Gastrocnemius medialis (tissue), 4 donors: ENCODE measurements around the gene UHRF1. TPM values are rescaled to one million over a fixed set of nuclear protein-coding genes. Genes with fewer than 3 reads are reported as not detected.
A peak's percentile ranks its signal among the peaks of the same experiment; 100 is the strongest.

Experiments used
- ATAC-seq, 2 donors: fragments of 150-250 bp; one replicate each; pipeline ENCODE4 v1.9.1; 2016
- DNase-seq, 2 donors: peaks; one replicate each; pipeline ENCODE4 v3.0.0-alpha.2; 2019
- H3K27ac ChIP-seq, 4 donors: fragments of 200-600 bp; sonication (generic); 1 replicate in 1 of 4; 2 replicates in 3 of 4; pipeline ENCODE4 v1.5.1; 2016 to 2018; ENCODE audit warnings: mild to moderate bottlenecking in 2 of 4, moderate library complexity in 1 of 4
- H3K27me3 ChIP-seq, 3 donors: fragments of 200-600 bp; sonication (generic) in 2 of 3; 1 replicate in 1 of 3; 2 replicates in 2 of 3; pipeline versions ENCODE4 v1.5.1 to v1.6.0; 2016 to 2019; ENCODE audit warnings: mild to moderate bottlenecking in 1 of 3, moderate library complexity in 1 of 3
- H3K36me3 ChIP-seq, 2 donors: fragments of 200-600 bp; sonication (generic) in 1 of 2; one replicate each; pipeline ENCODE4 v1.5.1; 2017 to 2018
- H3K4me1 ChIP-seq, 2 donors: fragments of 200-600 bp; sonication (generic) in 1 of 2; one replicate each; pipeline ENCODE4 v1.5.1; 2016 to 2017; ENCODE audit warnings: mild to moderate bottlenecking in 2 of 2
- H3K4me3 ChIP-seq, 4 donors: fragments of 200-600 bp; sonication (generic) in 3 of 4; 1 replicate in 1 of 4; 2 replicates in 3 of 4; pipeline ENCODE4 v1.5.1; 2016 to 2019; ENCODE audit warnings: mild to moderate bottlenecking in 2 of 4
- H3K9me3 ChIP-seq, 3 donors: fragments of 200-600 bp; sonication (generic) in 2 of 3; 1 replicate in 1 of 3; 2 replicates in 2 of 3; pipeline ENCODE4 v1.5.1; 2016 to 2019
- CTCF ChIP-seq, 5 experiments: fragments of 450-650 bp in 3 of 5; fragments of 200-600 bp in 2 of 5; sonication (generic) in 2 of 5; IDR thresholded peaks in 4 of 5; conservative IDR thresholded peaks in 1 of 5; 1 replicate in 4 of 5; 2 replicates in 1 of 5; pipeline ENCODE4 v1.5.1; 2016 to 2019; ENCODE audit warnings: antibody characterized with exemption in 5 of 5, mild to moderate bottlenecking in 3 of 5, moderate library complexity in 3 of 5
- POLR2A ChIP-seq, 2 donors: fragments of 450-650 bp; IDR thresholded peaks; one replicate each; pipeline ENCODE4 v1.6.1; 2017; ENCODE audit warnings: antibody characterized with exemption in 2 of 2, mild to moderate bottlenecking in 2 of 2, moderate library complexity in 2 of 2
- in situ Hi-C, 4 donors: fragments of 200-750 bp; cut with MboI; loops; one replicate each; pipeline versions ENCODE4 v1.15.0 to v1.8.0; 2017; ENCODE audit warnings: low sequenced_read_pairs in 4 of 4
- intact Hi-C: fragments of 100-400 bp; cut with DNase I; formaldehyde crosslinking; loops from one replicate; pipeline ENCODE4 v1.15.1; 2023; ENCODE audit warnings: low total_unique reads
- microRNA-seq, 2 donors: library from miRNA; unstranded; fragments of <30 nt; microRNA quantifications; one replicate each; pipeline ENCODE4, GENCODE V29; 2016; ENCODE audit warnings: borderline replicate concordance in 2 of 2
- total RNA-seq, 4 donors: library from RNA; depleted of rRNA; stranded (reverse); fragments of >200 nt; gene quantifications; one replicate each; pipeline versions ENCODE4 v1.1.0 to v1.2.3, GENCODE V29; 2016

Gene UHRF1
- total RNA-seq, 4 donors from 2014 or later, result 0.12 to 0.72 (median 0.69) TPM; not detected in 1

DNA sequence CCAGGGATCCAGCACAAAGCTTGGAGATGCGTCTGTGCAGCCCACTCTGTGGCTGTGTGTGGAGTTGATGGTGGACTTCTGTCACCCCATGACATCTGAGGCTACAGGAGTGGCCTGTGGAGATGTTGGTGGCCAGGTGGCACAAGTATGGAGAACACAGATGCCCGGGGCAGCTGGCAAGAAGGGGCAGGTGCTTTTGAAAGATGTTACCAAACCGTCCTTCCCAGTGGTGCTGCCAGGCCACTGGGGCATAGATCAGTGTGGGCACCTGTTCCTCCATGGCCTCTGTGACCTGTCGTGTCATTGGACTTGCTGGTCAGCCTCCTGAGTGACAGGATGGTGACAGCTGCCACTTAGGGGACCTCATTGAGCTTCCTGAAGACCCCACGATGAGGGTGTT lies 95.8 kb downstream of the UHRF1 start:
- Histone ChIP-seq H3K4me1 (peaks cover 3 to 12% of the 10 kb centered on the region in 2 donors), H3K4me3 (no peak overlapping the region), H3K27me3 (no peaks in the 10 kb centered on the region), H3K36me3 (no peaks in the 10 kb centered on the region), H3K9me3 (no peaks in the 10 kb centered on the region), H3K27ac (no peak overlapping the region)
- in situ Hi-C loops, result no loop called here
- ATAC-seq (peak in 1 of 2 donors; percentile 72), DNase-seq (peak in 1 of 2 donors; percentile 53)
- TF ChIP-seq POLR2A (IDR thresholded peaks at IDR 0.05), result no peak
- TF ChIP-seq CTCF (IDR thresholded peaks at IDR 0.05 in 4 of 5, conservative IDR thresholded peaks at IDR 0.05 in 1 of 5), result no peak
- intact Hi-C loops, result no loop called here

- peaks cover 3 to 12% of the 10 kb centered on the region in 2 donors for H3K4me1 ChIP-seq
- intact Hi-C loops, result no loop called here
- in situ Hi-C loops, result no loop called here
- DNase-seq, result no peak
- no peaks in the 10 kb centered on the region for H3K36me3 ChIP-seq
- TF ChIP-seq POLR2A (IDR thresholded peaks at IDR 0.05), result no peak
- no peak for TF ChIP-seq CTCF (IDR thresholded peaks at IDR 0.05 in 4 of 5, conservative IDR thresholded peaks at IDR 0.05 in 1 of 5)
- H3K27me3 ChIP-seq, result no peaks in the 10 kb centered on the region
- ATAC-seq, result no peak
- H3K27ac ChIP-seq, result no peak overlapping the region
- H3K9me3 ChIP-seq, result no peaks in the 10 kb centered on the region
- no peak overlapping the region for H3K4me3 ChIP-seq
These were observed 96.9 kb downstream of the UHRF1 start for GRCh38 chr19:5006201-5006600.

DNA sequence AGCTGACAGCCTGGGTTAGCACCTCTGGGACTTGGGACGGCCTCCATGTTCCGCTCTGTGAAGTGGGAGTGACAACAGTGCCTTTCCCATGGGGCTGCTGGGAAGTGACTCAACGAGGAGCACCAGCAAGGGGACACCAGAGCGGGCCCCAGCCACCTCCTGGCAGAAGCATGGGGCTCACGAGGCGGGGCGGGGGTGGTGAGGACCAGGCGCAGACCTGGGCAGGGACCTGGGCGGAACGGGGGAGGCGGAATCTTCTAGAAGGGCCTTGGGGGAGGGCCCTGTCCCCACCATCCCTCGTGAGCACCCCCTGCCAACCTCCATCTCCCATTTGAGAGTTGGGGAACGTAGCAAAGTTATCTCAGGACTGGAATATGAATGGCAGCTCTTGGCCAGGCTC lies 97.5 kb downstream of the UHRF1 start:
- intact Hi-C loops, result no loop called here

More for the DNA sequence above, 97.5 kb downstream of the UHRF1 start:
- Histone ChIP-seq H3K36me3 (no peaks in the 10 kb centered on the region), H3K4me3 (no peak overlapping the region), H3K27ac (no peak overlapping the region), H3K9me3 (no peaks in the 10 kb centered on the region), H3K27me3 (no peaks in the 10 kb centered on the region), H3K4me1 (peaks cover 3 to 9% of the 10 kb centered on the region in 2 donors)
- ATAC-seq (no peak), DNase-seq (no peak)
- in situ Hi-C loops, result no loop called here
- no peak for TF ChIP-seq POLR2A (IDR thresholded peaks at IDR 0.05)
- TF ChIP-seq CTCF (IDR thresholded peaks at IDR 0.05 in 4 of 5, conservative IDR thresholded peaks at IDR 0.05 in 1 of 5), result no peak

Small RNAs within 50 kb of the gene (microRNA-seq; reads per million reads assigned to microRNA genes)
- gene MIR4747, result 0 reads per million in 2 donors

Other genes with a start within 250 kb of the UHRF1 start
- gene MYDGF, start 239.2 kb upstream of the UHRF1 start, total RNA-seq, result 10 to 100 TPM in 2 of 4 donors, 1 to 10 TPM in 2; 8.0 to 12.9 (median 10.1) TPM
- 100 to 1,000 TPM in 3 of 4 donors, 10 to 100 TPM in 1; 92.6 to 208 (median 148) TPM for gene DPP9, start 185.7 kb upstream of the UHRF1 start, total RNA-seq
- gene FEM1A, start 117.8 kb upstream of the UHRF1 start, total RNA-seq, result 100 to 1,000 TPM; 246 to 360 (median 300) TPM
- gene TICAM1, start 77.8 kb upstream of the UHRF1 start, total RNA-seq, result 10 to 100 TPM in 2 of 4 donors, 1 to 10 TPM in 2; 5.9 to 14.0 (median 9.0) TPM
- 100 to 1,000 TPM in 2 of 4 donors, 10 to 100 TPM in 2; 53.9 to 193 (median 92.5) TPM for gene PLIN3, start 41.8 kb upstream of the UHRF1 start, total RNA-seq
- gene ARRDC5, start 6.6 kb upstream of the UHRF1 start, total RNA-seq, result not detected
- gene KDM4B, start 59.6 kb downstream of the UHRF1 start, total RNA-seq, result 10 to 100 TPM; 40.9 to 61.4 (median 46.4) TPM